GM12878 (cell line): ENCODE measurements around the gene COG1.

Experiments
- CTCF ChIP-seq, 3 experiments: IDR thresholded peaks in 2 of 3; conservative IDR thresholded peaks in 1 of 3; 2 replicates each; pipeline ENCODE4 v1.5.1; 2011; ENCODE audit warnings: low read depth in 3 of 3, low read length in 3 of 3, mild to moderate bottlenecking in 3 of 3, control low read depth in 2 of 3, moderate library complexity in 2 of 3, inconsistent platforms in 1 of 3, mixed read lengths in 1 of 3; ENCODE audit not compliant: control insufficient read depth in 2 of 3, insufficient read depth in 1 of 3; ENCODE audit errors: extremely low read depth in 1 of 3
- RCOR1 ChIP-seq: conservative IDR thresholded peaks from 2 replicates; pipeline ENCODE4 v1.6.1; 2012; ENCODE audit warnings: low read depth, low read length, improper control_type of control experiment

DNA sequence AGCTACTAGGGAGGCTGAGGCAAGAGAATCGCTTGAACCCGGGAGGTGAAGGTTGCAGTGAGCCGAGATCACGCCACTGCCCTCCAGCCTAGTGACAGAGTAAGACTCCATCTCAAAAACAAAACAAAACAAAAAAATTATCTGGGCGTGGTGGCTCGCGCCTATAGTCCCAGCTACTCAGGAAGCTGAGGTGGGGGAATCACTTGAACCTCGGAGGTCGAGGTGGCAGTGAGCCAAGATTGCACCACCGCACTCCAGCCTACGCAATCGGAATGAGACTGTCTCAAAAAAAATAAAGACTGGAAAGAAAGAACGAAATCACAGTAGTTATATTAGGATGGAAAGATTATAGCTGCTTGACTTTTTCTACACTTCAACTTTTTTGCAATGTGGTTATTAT, 18.9 kb downstream of the COG1 start:
- no peak for TF ChIP-seq RCOR1
- no peak for TF ChIP-seq CTCF (IDR thresholded peaks at IDR 0.05 in 2 of 3, conservative IDR thresholded peaks at IDR 0.05 in 1 of 3; ENCODE audit: control insufficient read depth in 2 of 3, extremely low read depth in 1 of 3, insufficient read depth in 1 of 3, low read depth in 3 of 3, low read length in 3 of 3)
